Glutamatergic neuron (in vitro differentiated cells): ENCODE data around the gene S1PR4. TPM values are rescaled to one million over a fixed set of nuclear protein-coding genes. Genes with fewer than 3 reads are reported as not detected.

Experiments
- DNase-seq: peaks from one replicate; pipeline ENCODE4 v3.0.0; 2022
- H3K27ac Mint-ChIP-seq: one replicate; pipeline ENCODE4 v1.8.0; 2020; ENCODE audit warnings: mild to moderate bottlenecking, mixed read lengths, inconsistent platforms; ENCODE audit not compliant: unreplicated experiment
- H3K27me3 Mint-ChIP-seq: one replicate; pipeline ENCODE4 v1.8.0; 2020; ENCODE audit warnings: mild to moderate bottlenecking, moderate library complexity, mixed read lengths, inconsistent platforms; ENCODE audit not compliant: unreplicated experiment
- H3K36me3 Mint-ChIP-seq: one replicate; pipeline ENCODE4 v1.8.0; 2020; ENCODE audit warnings: mild to moderate bottlenecking, mixed read lengths, inconsistent platforms; ENCODE audit not compliant: unreplicated experiment
- H3K4me1 Mint-ChIP-seq: one replicate; pipeline ENCODE4 v1.8.0; 2020; ENCODE audit warnings: mild to moderate bottlenecking, low read depth, mixed read lengths, inconsistent platforms; ENCODE audit not compliant: unreplicated experiment
- H3K4me3 Mint-ChIP-seq: one replicate; pipeline ENCODE4 v1.8.0; 2020; ENCODE audit warnings: mild to moderate bottlenecking, mixed read lengths, inconsistent platforms; ENCODE audit not compliant: unreplicated experiment
- H3K9me3 Mint-ChIP-seq: one replicate; pipeline ENCODE4 v1.8.0; 2020; ENCODE audit warnings: mild to moderate bottlenecking, moderate library complexity, mixed read lengths, inconsistent platforms; ENCODE audit not compliant: unreplicated experiment
- CTCF ChIP-seq: fragments of 200-600 bp; sonication (generic); IDR thresholded peaks from one replicate; pipeline ENCODE4 v1.5.0; 2021; ENCODE audit not compliant: partially characterized antibody, unreplicated experiment
- total RNA-seq: library from RNA; stranded (reverse); fragmentation: NEBNext Ultra II Directional; extraction: Animal tissue kit (Norgen Biotek cat#: 25700); gene quantifications from one replicate; pipeline ENCODE4 v1.2.1, GENCODE V29; 2021; ENCODE audit not compliant: unreplicated experiment

The S1PR4 gene
- total RNA-seq, 1 donor from 2014 or later = not detected

DNA sequence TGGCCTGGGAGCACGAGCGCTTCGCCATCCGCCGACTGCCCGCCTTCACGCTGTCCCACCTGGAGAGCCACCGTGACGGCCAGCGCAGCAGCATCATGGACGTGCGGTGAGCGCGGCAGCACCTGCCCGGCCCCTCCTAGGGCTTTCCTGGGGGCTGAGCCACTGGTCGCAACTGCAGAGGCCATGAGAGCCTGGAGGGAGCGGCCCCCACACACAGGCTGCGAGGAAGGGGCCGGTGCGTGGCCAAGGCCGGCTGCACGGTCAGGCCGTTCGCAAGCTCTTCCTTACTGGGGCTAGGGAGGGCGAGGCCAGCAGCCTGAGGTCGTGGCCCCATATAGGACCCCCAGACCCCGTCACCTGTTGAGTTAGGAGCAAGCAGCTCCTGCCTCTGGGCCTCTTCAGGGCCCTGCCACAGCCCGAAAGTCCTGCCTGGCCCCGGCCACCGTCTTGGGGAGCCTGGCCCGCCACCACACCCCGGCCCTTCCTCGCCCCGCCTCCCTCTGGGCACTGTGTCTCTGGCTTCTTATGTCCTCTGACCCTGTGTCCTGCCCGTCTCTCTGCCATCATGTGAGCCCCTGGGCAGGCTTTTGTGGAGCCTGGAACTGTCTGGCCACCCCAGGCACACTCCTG, 26.2 kb downstream of the S1PR4 start:
- DNase-seq = no peak
- Mint-ChIP-seq H3K4me3 (no peak overlapping the region), H3K4me1 (no peaks in the 10 kb centered on the region), H3K9me3 (no peaks in the 10 kb centered on the region), H3K36me3 (no peaks in the 10 kb centered on the region), H3K27me3 (no peaks in the 10 kb centered on the region), H3K27ac (no peak overlapping the region)
- no peak for TF ChIP-seq CTCF

DNA sequence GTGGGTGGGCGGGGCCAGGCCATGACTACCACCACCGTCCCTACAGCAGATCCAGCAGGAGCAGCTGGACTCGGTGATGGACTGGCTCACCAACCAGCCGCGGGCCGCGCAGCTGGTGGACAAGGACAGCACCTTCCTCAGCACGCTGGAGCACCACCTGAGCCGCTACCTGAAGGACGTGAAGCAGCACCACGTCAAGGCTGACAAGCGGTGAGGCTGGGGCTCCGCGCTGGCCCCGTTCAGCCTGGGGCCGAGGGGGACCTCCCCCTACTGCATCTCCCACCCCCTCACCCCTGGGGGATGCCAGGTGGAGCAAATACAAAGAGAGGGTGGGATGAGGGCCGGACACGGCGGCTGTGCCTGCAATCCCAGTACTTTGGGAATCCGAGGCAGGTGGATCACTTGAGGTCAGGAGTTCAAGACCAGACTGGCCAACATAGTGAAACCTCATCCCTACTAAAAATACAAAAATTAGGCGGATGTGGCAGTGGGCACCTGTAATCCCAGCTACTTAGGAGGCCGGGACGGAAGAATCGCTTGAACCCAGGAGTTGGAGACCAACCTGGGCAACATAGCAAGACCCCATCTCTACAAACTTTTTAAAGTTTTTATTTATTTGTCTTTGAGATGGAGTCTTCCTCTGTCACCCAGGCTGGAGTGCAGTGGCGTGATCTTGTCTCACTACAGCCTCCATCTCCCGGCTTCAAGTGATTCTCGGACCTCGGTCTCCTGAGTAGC, 27.8 kb downstream of the S1PR4 start:
- Mint-ChIP-seq H3K27me3 (no peaks in the 10 kb centered on the region), H3K4me1 (no peaks in the 10 kb centered on the region), H3K4me3 (no peak overlapping the region), H3K27ac (no peak overlapping the region), H3K9me3 (no peaks in the 10 kb centered on the region), H3K36me3 (no peaks in the 10 kb centered on the region)
- no peak for TF ChIP-seq CTCF
- DNase-seq = no peak

DNA sequence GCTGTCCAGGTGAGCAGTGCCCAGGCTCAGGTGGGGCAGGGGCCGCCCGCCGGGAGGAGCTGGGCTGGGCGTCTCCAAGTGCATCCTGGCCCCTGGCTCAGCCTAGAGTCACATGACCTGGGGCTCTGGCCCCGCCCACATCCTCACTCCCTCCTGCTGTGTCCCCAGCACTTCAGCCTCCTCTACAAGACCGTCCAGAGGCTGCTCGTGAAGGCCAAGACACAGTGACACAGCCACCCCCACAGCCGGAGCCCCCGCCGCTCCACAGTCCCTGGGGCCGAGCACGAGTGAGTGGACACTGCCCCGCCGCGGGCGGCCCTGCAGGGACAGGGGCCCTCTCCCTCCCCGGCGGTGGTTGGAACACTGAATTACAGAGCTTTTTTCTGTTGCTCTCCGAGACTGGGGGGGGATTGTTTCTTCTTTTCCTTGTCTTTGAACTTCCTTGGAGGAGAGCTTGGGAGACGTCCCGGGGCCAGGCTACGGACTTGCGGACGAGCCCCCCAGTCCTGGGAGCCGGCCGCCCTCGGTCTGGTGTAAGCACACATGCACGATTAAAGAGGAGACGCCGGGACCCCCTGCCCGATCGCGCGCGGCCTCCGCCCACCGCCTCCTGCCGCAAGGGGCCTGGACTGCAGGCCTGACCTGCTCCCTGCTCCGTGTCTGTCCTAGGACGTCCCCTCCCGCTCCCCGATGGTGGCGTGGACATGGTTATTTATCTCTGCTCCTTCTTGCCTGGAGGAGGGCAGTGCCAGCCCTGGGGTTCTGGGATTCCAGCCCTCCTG, 29.1 kb downstream of the S1PR4 start:
- DNase-seq = no peak
- Mint-ChIP-seq H3K4me3 (no peak overlapping the region), H3K27me3 (no peaks in the 10 kb centered on the region), H3K27ac (no peak overlapping the region), H3K36me3 (no peaks in the 10 kb centered on the region), H3K4me1 (no peaks in the 10 kb centered on the region), H3K9me3 (no peaks in the 10 kb centered on the region)
- no peak for TF ChIP-seq CTCF

DNA sequence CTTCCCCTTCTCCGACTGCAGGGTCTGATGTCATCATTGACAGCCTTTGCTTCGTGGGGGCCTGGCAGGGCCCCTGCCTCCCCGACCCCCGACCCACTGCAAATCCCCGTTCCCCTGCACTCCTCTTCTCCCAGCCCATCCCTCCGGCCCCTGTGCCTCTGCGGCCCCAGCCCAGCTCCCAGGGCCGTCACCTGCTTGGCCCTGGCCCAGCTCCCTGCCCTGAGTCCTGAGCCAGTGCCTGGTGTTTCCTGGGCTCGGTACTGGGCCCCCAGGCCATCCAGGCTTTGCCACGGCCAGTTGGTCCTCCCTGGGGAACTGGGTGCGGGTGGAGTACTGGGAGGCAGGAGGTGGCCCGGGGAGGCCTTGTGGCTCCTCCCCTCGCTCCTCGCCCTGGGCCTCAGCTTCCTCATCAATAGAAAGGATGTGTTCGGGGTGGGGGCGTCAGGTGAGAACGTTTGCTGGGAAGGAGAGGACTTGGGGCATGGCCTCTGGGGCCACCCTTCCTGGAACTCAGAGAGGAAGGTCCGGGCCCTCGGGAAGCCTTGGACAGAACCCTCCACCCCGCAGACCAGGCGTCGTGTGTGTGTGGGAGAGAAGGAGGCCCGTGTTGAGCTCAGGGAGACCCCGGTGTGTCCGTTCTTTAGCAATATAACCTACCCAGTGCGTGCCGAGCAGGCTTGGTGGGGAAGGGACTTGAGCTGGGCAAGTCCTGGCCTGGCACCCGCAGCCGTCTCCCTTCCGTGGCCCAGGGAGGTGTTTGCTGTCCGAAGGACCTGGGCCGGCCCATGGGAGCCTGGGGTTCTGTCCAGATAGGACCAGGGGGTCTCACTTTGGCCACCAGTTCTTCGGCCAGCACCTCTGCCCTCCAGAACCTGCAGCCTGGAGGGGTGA, 30.0 kb downstream of the S1PR4 start:
- Mint-ChIP-seq H3K27me3 (peaks cover 1% of the 10 kb centered on the region), H3K4me3 (no peak overlapping the region), H3K36me3 (no peaks in the 10 kb centered on the region), H3K9me3 (no peaks in the 10 kb centered on the region), H3K27ac (no peak overlapping the region), H3K4me1 (no peaks in the 10 kb centered on the region)
- TF ChIP-seq CTCF = no peak
- DNase-seq = no peak
